SK-N-SH (cell line): ENCODE measurements around the gene FRMD3. TPM values are rescaled to one million over a fixed set of nuclear protein-coding genes. Genes with fewer than 3 reads are reported as not detected.
"Not testable (repeated sequence)": the region's sequence is repeated elsewhere in the genome, so short reads cannot be mapped to it uniquely, and the experiment has no call there.

Source experiments
- CTCF ChIA-PET: fragments of 300-600, 350-600 bp; formaldehyde crosslinking; extraction: SDS; loops from one replicate; lab custom pipeline; 2021; lab: Yijun Ruan, JAX
- POLR2A ChIA-PET: fragments of 350-600 bp; sonication (Branson Sonifier 250); formaldehyde crosslinking; extraction: SDS; loops from one replicate; lab custom pipeline; 2020; ENCODE audit warnings: antibody characterized with exemption, inconsistent platforms; lab: Yijun Ruan, JAX
- DNase-seq: peaks from one replicate; pipeline ENCODE4 v3.0.0; 2012
- H2AFZ ChIP-seq: fragments of 200-600 bp; sonication (generic); 2 replicates; pipeline ENCODE4 v1.8.1; 2016; ENCODE audit warnings: antibody characterized with exemption, mild to moderate bottlenecking, low read depth
- H3F3A ChIP-seq: fragments of 200-600 bp; sonication (generic); replicated peaks from 2 replicates; pipeline ENCODE3; 2016; ENCODE audit warnings: antibody characterized with exemption, mild to moderate bottlenecking; ENCODE audit not compliant: insufficient read depth
- H3K27ac ChIP-seq, 2 experiments: fragments of 200-500 bp in 1 of 2; fragments of 200-600 bp in 1 of 2; sonication (Bioruptor generic) in 1 of 2; sonication (generic), shearing (Covaris generic) in 1 of 2; 2 replicates each; pipeline versions ENCODE4 v1.5.1 to v1.6.1; 2014 to 2016; ENCODE audit warnings: low read depth in 2 of 2, inconsistent platforms in 1 of 2, low read length in 1 of 2, mild to moderate bottlenecking in 1 of 2, mixed read lengths in 1 of 2
- H3K27me3 ChIP-seq: fragments of 200-600 bp; sonication (generic), shearing (Covaris generic); 2 replicates; pipeline ENCODE4 v1.6.1; 2016; ENCODE audit warnings: mixed run types; ENCODE audit not compliant: insufficient read depth
- H3K36me3 ChIP-seq, 2 experiments: fragments of 200-500 bp in 1 of 2; fragments of 200-600 bp in 1 of 2; sonication (Bioruptor generic) in 1 of 2; sonication (generic) in 1 of 2; replicated peaks in 1 of 2; 2 replicates each; pipeline versions ENCODE3 to v1.5.1; 2014 to 2016; ENCODE audit warnings: low read length in 1 of 2, mild to moderate bottlenecking in 1 of 2; ENCODE audit not compliant: insufficient read depth in 2 of 2, control insufficient read depth in 1 of 2
- H3K4me1 ChIP-seq, 2 experiments: fragments of 200-500 bp in 1 of 2; fragments of 200-600 bp in 1 of 2; sonication (Bioruptor generic) in 1 of 2; sonication (generic), shearing (Covaris generic) in 1 of 2; 2 replicates each; pipeline versions ENCODE4 v1.5.1 to v1.6.1; 2014 to 2016; ENCODE audit warnings: low read depth in 1 of 2, low read length in 1 of 2, mixed run types in 1 of 2; ENCODE audit not compliant: insufficient read depth in 2 of 2, control insufficient read depth in 1 of 2
- H3K4me2 ChIP-seq: fragments of 200-600 bp; sonication (generic), shearing (Covaris generic); 2 replicates; pipeline ENCODE4 v1.6.1; 2017; ENCODE audit warnings: mixed run types
- H3K4me3 ChIP-seq, 2 experiments: fragments of 200-500 bp in 1 of 2; fragments of 200-600 bp in 1 of 2; sonication (Bioruptor generic) in 1 of 2; sonication (generic), shearing (Covaris generic) in 1 of 2; 2 replicates each; pipeline versions ENCODE4 v1.5.1 to v1.8.1; 2014 to 2016; ENCODE audit warnings: low read depth in 2 of 2, inconsistent platforms in 1 of 2, low read length in 1 of 2, mild to moderate bottlenecking in 1 of 2, mixed read lengths in 1 of 2, moderate library complexity in 1 of 2
- H3K79me2 ChIP-seq: fragments of 200-600 bp; sonication (generic); 2 replicates; pipeline ENCODE4 v1.8.1; 2017; ENCODE audit warnings: mild to moderate bottlenecking; ENCODE audit not compliant: insufficient read depth
- H3K9ac ChIP-seq: fragments of 200-600 bp; sonication (generic); 2 replicates; pipeline ENCODE4 v1.6.1; 2017; ENCODE audit warnings: mixed run types
- H3K9me2 ChIP-seq: fragments of 200-600 bp; sonication (generic); 2 replicates; pipeline ENCODE4 v1.6.1; 2017; ENCODE audit warnings: mixed run types
- H3K9me3 ChIP-seq: fragments of 200-600 bp; sonication (generic); 2 replicates; pipeline ENCODE4 v1.6.1; 2017; ENCODE audit warnings: mixed run types, mild to moderate bottlenecking, moderate library complexity
- H4K20me1 ChIP-seq: fragments of 200-600 bp; sonication (generic); 2 replicates; pipeline ENCODE4 v1.6.1; 2017; ENCODE audit warnings: mild to moderate bottlenecking, mixed run types; ENCODE audit not compliant: insufficient read depth
- CHD2 ChIP-seq: fragments of 150-350 bp; IDR thresholded peaks from 2 replicates; pipeline ENCODE4 v1.6.1; 2018; ENCODE audit warnings: low read length; ENCODE audit not compliant: partially characterized antibody
- ELF1 ChIP-seq: IDR thresholded peaks from 2 replicates; pipeline ENCODE4 v1.4.0; 2012
- EP300 ChIP-seq, 2 experiments: IDR thresholded peaks; 2 replicates each; pipeline versions ENCODE4 v1.4.0 to v1.6.1; 2012; ENCODE audit warnings: borderline replicate concordance in 1 of 2, low read depth in 1 of 2, low read length in 1 of 2
- EZH2phosphoT487 ChIP-seq: fragments of 200-600 bp; sonication (generic); IDR thresholded peaks from 2 replicates; pipeline ENCODE4 v1.6.1; 2017; ENCODE audit warnings: low read depth, mixed run types, mild to moderate bottlenecking, antibody characterized with exemption, moderate library complexity, borderline replicate concordance
- FOXJ3 ChIP-seq: sonication (generic); formaldehyde crosslinking; IDR thresholded peaks from 2 replicates; pipeline ENCODE4 v1.5.1; 2020; ENCODE audit warnings: mild to moderate bottlenecking, missing genetic modification reagents
- FOXM1 ChIP-seq: IDR thresholded peaks from 2 replicates; pipeline ENCODE4 v1.4.0; 2012; ENCODE audit warnings: low read depth, mild to moderate bottlenecking
- GABPA ChIP-seq: IDR thresholded peaks from 2 replicates; pipeline ENCODE4 v1.4.0; 2012; ENCODE audit warnings: low read depth, mild to moderate bottlenecking
- GATA2 ChIP-seq: sonication (generic); formaldehyde crosslinking; IDR thresholded peaks from 2 replicates; pipeline ENCODE4 v1.5.0; 2020; ENCODE audit warnings: mild to moderate bottlenecking, missing genetic modification reagents
- IRF3 ChIP-seq: fragments of 150-350 bp; IDR thresholded peaks from 2 replicates; pipeline ENCODE4 v1.6.1; 2016; ENCODE audit warnings: mild to moderate bottlenecking, low read depth, low read length
- MXI1 ChIP-seq: IDR thresholded peaks from 2 replicates; pipeline ENCODE4 v1.6.1; 2012; ENCODE audit warnings: mild to moderate bottlenecking, low read depth, low read length, improper control_type of control experiment
- PBX3 ChIP-seq: IDR thresholded peaks from 2 replicates; pipeline ENCODE4; 2012
- POLR2AphosphoS5 ChIP-seq: IDR thresholded peaks from 2 replicates; pipeline ENCODE4 v1.6.1; 2012; ENCODE audit warnings: low read depth, low read length
- RFX5 ChIP-seq: IDR thresholded peaks from 2 replicates; pipeline ENCODE4 v1.6.1; 2012; ENCODE audit warnings: mild to moderate bottlenecking, improper control_type of control experiment, low read length
- RXRA ChIP-seq: IDR thresholded peaks from 2 replicates; pipeline ENCODE4 v1.4.0; 2012; ENCODE audit warnings: low read depth, mild to moderate bottlenecking, borderline replicate concordance
- SMC3 ChIP-seq: IDR thresholded peaks from 2 replicates; pipeline ENCODE4 v1.6.1; 2012; ENCODE audit warnings: low read depth, low read length, improper control_type of control experiment
- TAF1 ChIP-seq: IDR thresholded peaks from 2 replicates; pipeline ENCODE4 v1.6.1; 2012; ENCODE audit warnings: low read depth, mild to moderate bottlenecking, low read length, moderate library complexity, borderline replicate concordance
- TCF12 ChIP-seq: IDR thresholded peaks from 2 replicates; pipeline ENCODE4 v1.4.0; 2012
- TEAD4 ChIP-seq: IDR thresholded peaks from 2 replicates; pipeline ENCODE4 v1.4.0; 2012; ENCODE audit warnings: mild to moderate bottlenecking, borderline replicate concordance; ENCODE audit not compliant: insufficient read depth
- USF2 ChIP-seq: fragments of 150-350 bp; IDR thresholded peaks from 2 replicates; pipeline ENCODE4 v1.6.1; 2017; ENCODE audit warnings: antibody characterized with exemption, low read length, low read depth, borderline replicate concordance
- YY1 ChIP-seq: IDR thresholded peaks from 2 replicates; pipeline ENCODE4 v1.4.0; 2012; ENCODE audit warnings: low read depth, mild to moderate bottlenecking
- WGBS: methylation state at CpG from one replicate; pipeline ENCODE4 v1.1.6; 2017; ENCODE audit warnings: low lambda C conversion rate; 5-methylcytosine and 5-hydroxymethylcytosine counted together
- polyA plus RNA-seq, 3 experiments: library from polyadenylated mRNA; depleted of rRNA; stranded (reverse); fragments of >200 nt; gene quantifications; 2 replicates each; pipeline ENCODE4 v1.2.3, GENCODE V29; 2012

FRMD3 gene
- polyA plus RNA-seq, 1 of the 3 experiments (the other 2 are of a cell fraction), result 0.89 TPM

GRCh38 chr9:83359039-83359438 lies 179.2 kb downstream of the FRMD3 start:
- H3K4me2 ChIP-seq, result no peak overlapping the region
- no peaks in the 10 kb centered on the region for H3K27me3 ChIP-seq
- ChIA-PET CTCF (interaction anchor here (0.8 kb wide), 1 partner anchor 82 kb away, joined by 3 read pairs; no protein-coding TSS in a partner anchor), POLR2A (no interaction called here)
- H3K4me1 ChIP-seq, result peaks cover 0 to 9% of the 10 kb centered on the region in 2 experiments; a peak in 2 of 4 replicates
- 66% methylated on average over 3 of the region's 3 CpGs for WGBS
- H4K20me1 ChIP-seq, result no peaks in the 10 kb centered on the region
- no peak overlapping the region for H2AFZ ChIP-seq
- H3F3A ChIP-seq, result no peaks in the 10 kb centered on the region
- no peaks in the 10 kb centered on the region; the same call in 1 of the 2 replicates for H3K9me2 ChIP-seq
- DNase-seq, result no peak
- H3K36me3 ChIP-seq, result peaks cover 0 to 5% of the 10 kb centered on the region in 2 experiments
- TF ChIP-seq MXI1 (no peak), ELF1 (no peak), POLR2AphosphoS5 (no peak), FOXM1 (no peak), SMC3 (no peak), YY1 (no peak), GABPA (no peak), EP300 (IDR thresholded peaks at IDR 0.05; ENCODE audit: borderline replicate concordance in 1 of 2, low read depth in 1 of 2, low read length in 1 of 2) (no peak)
- 0 out of 2 replicates have a peak, but pooled peaks cover 5% of the 10 kb centered on the region for H3K79me2 ChIP-seq
- no peak overlapping the region for H3K9ac ChIP-seq
- no peak overlapping the region for H3K4me3 ChIP-seq
- H3K27ac ChIP-seq, result no peak overlapping the region
- H3K9me3 ChIP-seq, result no peaks in the 10 kb centered on the region; the same call in 1 of the 2 replicates

GRCh38 chr9:83358493-83358892 lies 179.7 kb downstream of the FRMD3 start:
- H3K9me2 ChIP-seq, H3K4me2 ChIP-seq, DNase-seq, H2AFZ ChIP-seq, H3K27me3 ChIP-seq, H3K9ac ChIP-seq, POLR2A ChIA-PET, CTCF ChIA-PET, H3K27ac ChIP-seq, H3K79me2 ChIP-seq, H3K4me1 ChIP-seq, H3K4me3 ChIP-seq, H4K20me1 ChIP-seq, H3K36me3 ChIP-seq, H3F3A ChIP-seq, H3K9me3 ChIP-seq: not testable (repeated sequence)
- WGBS, result 77% methylated on average over 4 of the region's 4 CpGs

- H3K79me2 ChIP-seq, result 0 out of 2 replicates have a peak, but pooled peaks cover under 1% of the 10 kb centered on the region
- no peak overlapping the region for H3K9ac ChIP-seq
- peak; percentile 78 for DNase-seq
- 8% methylated on average over 2 of the region's 2 CpGs for WGBS
- no peak overlapping the region for H3K4me2 ChIP-seq
- H3K27ac ChIP-seq, result peak overlapping the region in 1 of 2 experiments; percentile 97; a peak in 2 of 4 replicates
- no peaks in the 10 kb centered on the region; the same call in 1 of the 2 replicates for H3K9me2 ChIP-seq
- H3K27me3 ChIP-seq, result no peaks in the 10 kb centered on the region
- CTCF ChIA-PET, result interaction anchor here (0.9 to 5.3 kb wide), 8 partner anchors 21 to 241 kb away, joined by 3 to 34 read pairs (median 4); partner anchors contain the start of gene FRMD3
- no peaks in the 10 kb centered on the region for H3F3A ChIP-seq
- H3K4me3 ChIP-seq, result no peak overlapping the region
- no peaks in the 10 kb centered on the region for H4K20me1 ChIP-seq
- no peak overlapping the region for H2AFZ ChIP-seq
- peaks cover 0 to 9% of the 10 kb centered on the region in 2 experiments; a peak in 2 of 4 replicates for H3K4me1 ChIP-seq
- POLR2A ChIA-PET, result interaction anchor here (1.0 kb wide), 1 partner anchor 28 kb away, joined by 3 read pairs; no protein-coding TSS in a partner anchor
- H3K9me3 ChIP-seq, result no peaks in the 10 kb centered on the region; the same call in 1 of the 2 replicates
- H3K36me3 ChIP-seq, result peaks cover 0 to 5% of the 10 kb centered on the region in 2 experiments
- TF ChIP-seq USF2 (no peak), MXI1 (no peak; the same call in 1 of the 2 replicates), TCF12 (no peak; the same call in 1 of the 2 replicates), RXRA (no peak), FOXJ3 (no peak), POLR2AphosphoS5 (no peak), EZH2phosphoT487 (no peak), GATA2 (CRISPR knock-in tag) (no peak), RFX5 (no peak), TAF1 (no peak), IRF3 (no peak), GABPA (no peak), ELF1 (no peak), SMC3 (0 out of 2 replicates have a peak, but pooled peaks have one; percentile 2), PBX3 (no peak), TEAD4 (no peak), CHD2 (peak; percentile 50)
Observed at GRCh38 chr9:83355729-83356151, 182.5 kb downstream of the FRMD3 start.
